Ovary (tissue), 9 donors: ENCODE data around the gene CXCL16. TPM values are rescaled to one million over a fixed set of nuclear protein-coding genes. Genes with fewer than 3 reads are reported as not detected.

Source experiments
- DNase-seq, 5 donors: peaks; one replicate each; pipeline ENCODE4 v3.0.0-alpha.2; 2019 to 2020
- H3K27ac ChIP-seq, 2 donors: fragments of 200-600 bp; one replicate each; pipeline versions ENCODE4 v1.5.1 to v1.8.0; 2019 to 2022
- H3K27me3 ChIP-seq: fragments of 200-600 bp; one replicate; pipeline ENCODE4 v1.8.0; 2022
- H3K36me3 ChIP-seq: fragments of 200-600 bp; sonication (generic); one replicate; pipeline ENCODE4 v1.5.1; 2019
- H3K4me1 ChIP-seq: one replicate; pipeline ENCODE4 v1.8.1; 2013; ENCODE audit warnings: mild to moderate bottlenecking, moderate library complexity; ENCODE audit not compliant: insufficient read depth
- H3K4me3 ChIP-seq: fragments of 200-600 bp; sonication (generic); one replicate; pipeline ENCODE4 v1.5.1; 2017
- H3K9me3 ChIP-seq, 2 donors: fragments of 200-600 bp in 1 of 2; sonication (generic) in 1 of 2; one replicate each; pipeline versions ENCODE4 v1.5.1 to v1.8.1; 2013 to 2019; ENCODE audit warnings: mild to moderate bottlenecking in 1 of 2, moderate library complexity in 1 of 2
- CTCF ChIP-seq, 3 donors: fragments of 450-650 bp in 2 of 3; fragments of 200-600 bp in 1 of 3; IDR thresholded peaks; one replicate each; pipeline versions ENCODE4 v1.5.1 to v1.8.0; 2016 to 2022; ENCODE audit warnings: antibody characterized with exemption in 3 of 3, mild to moderate bottlenecking in 1 of 3
- EP300 ChIP-seq: sonication (generic); formaldehyde crosslinking; IDR thresholded peaks from one replicate; pipeline ENCODE4 v1.6.1; 2017; ENCODE audit warnings: antibody characterized with exemption
- POLR2A ChIP-seq: fragments of 450-650 bp; IDR thresholded peaks from one replicate; pipeline ENCODE4 v1.6.1; 2017; ENCODE audit warnings: antibody characterized with exemption, mild to moderate bottlenecking, moderate library complexity
- WGBS, 3 donors: extraction: QIAGEN DNeasy Blood & Tissue Kit in 1 of 3; methylation state at CpG; one replicate each; pipeline versions ENCODE4 v1.1.5 to v1.1.7; 2013 to 2017; 5-methylcytosine and 5-hydroxymethylcytosine counted together
- intact Hi-C, 4 donors: fragments of 100-400 bp; cut with DNase I; formaldehyde crosslinking; loops; one replicate each; pipeline versions ENCODE4 v1.11.0 to v1.15.1; 2022 to 2023
- polyA plus RNA-seq, 2 donors: library from polyadenylated mRNA; stranded (reverse); fragments of 200-250 nt in 1 of 2; fragments of 350-450 nt in 1 of 2; fragmentation: Illumina TruSeq in 1 of 2; extraction: RNeasy Lipid Tissue Mini Kit (QIAGEN cat#74804) in 1 of 2; gene quantifications; one replicate each; pipeline ENCODE4 v1.2.3, GENCODE V29; 2013 to 2014
- total RNA-seq, 7 donors: library from RNA; depleted of rRNA in 2 of 7; stranded (reverse); fragments of >200 nt in 2 of 7; fragmentation: NEBNext Ultra II Directional in 3 of 7; extraction: Animal tissue kit (Norgen Biotek cat#: 25700) in 3 of 7; gene quantifications; one replicate each; pipeline versions ENCODE4 v1.1.0 to v1.2.4, GENCODE V29; 2016 to 2023
- donor health status: DM: no; HTN: no; CAD: no; lungs with moderate emphysema.
- donor health status: DM: no; HTN: no; CAD: no.
- donor health status: Bipolar disorder and iron deficiency.
- donor health status: DM: yes; HTN: yes; CAD: no.
- donor health status: DM: no; HTN: no; CAD: no.
- donor health status: DM: yes; HTN: yes; CAD: no.

The CXCL16 gene
- total and polyA plus RNA-seq, 9 donors: 5.8 to 41.6 (median 16.8) TPM

GRCh38 chr17:4750606-4751005, 10.9 kb upstream of the CXCL16 start:
- Histone ChIP-seq H3K27ac (no peak overlapping the region), H3K36me3 (no peaks in the 10 kb centered on the region), H3K27me3 (no peaks in the 10 kb centered on the region), H3K4me3 (no peak overlapping the region), H3K4me1 (no peaks in the 10 kb centered on the region), H3K9me3 (no peaks in the 10 kb centered on the region)
- WGBS, 3 donors: 30 to 38% (median 34%) methylated on average over 3 of the region's 3 CpGs
- intact Hi-C loops: no loop called here
- no peak for DNase-seq
- no peak for TF ChIP-seq POLR2A
- no peak for TF ChIP-seq CTCF (IDR thresholded peaks at IDR 0.05)
- no peak for TF ChIP-seq EP300

- Histone ChIP-seq H3K27ac (no peak overlapping the region), H3K36me3 (no peaks in the 10 kb centered on the region), H3K27me3 (no peaks in the 10 kb centered on the region), H3K9me3 (no peaks in the 10 kb centered on the region), H3K4me1 (no peaks in the 10 kb centered on the region), H3K4me3 (no peak overlapping the region)
- TF ChIP-seq POLR2A (no peak), EP300 (no peak), CTCF (IDR thresholded peaks at IDR 0.05) (no peak)
- no peak for DNase-seq
- WGBS, 3 donors: 37 to 49% (median 44%) methylated on average over 4 of the region's 4 CpGs
- intact Hi-C loops: no loop called here
These were observed 9.0 kb upstream of the CXCL16 start for GRCh38 chr17:4748686-4749085.

GRCh38 chr17:4747847-4748246, 8.1 kb upstream of the CXCL16 start:
- H3K36me3 ChIP-seq: no peaks in the 10 kb centered on the region
- no peaks in the 10 kb centered on the region for H3K4me1 ChIP-seq
- no peak for DNase-seq
- no peaks in the 10 kb centered on the region for H3K9me3 ChIP-seq
- no peak overlapping the region for H3K4me3 ChIP-seq
- H3K27me3 ChIP-seq: no peaks in the 10 kb centered on the region
- TF ChIP-seq CTCF (IDR thresholded peaks at IDR 0.05) (no peak), POLR2A (no peak), EP300 (no peak)
- no peak overlapping the region for H3K27ac ChIP-seq
- 46 to 53% (median 46%) methylated on average over 5 of the region's 5 CpGs for WGBS, 3 donors
- intact Hi-C loops: no loop called here

GRCh38 chr17:4744999-4745969, 5.6 kb upstream of the CXCL16 start:
- Histone ChIP-seq H3K27ac (no peak overlapping the region), H3K4me3 (no peak overlapping the region), H3K9me3 (no peaks in the 10 kb centered on the region), H3K36me3 (no peaks in the 10 kb centered on the region), H3K4me1 (no peaks in the 10 kb centered on the region), H3K27me3 (no peaks in the 10 kb centered on the region)
- TF ChIP-seq POLR2A: no peak
- no peak for TF ChIP-seq EP300
- TF ChIP-seq CTCF (IDR thresholded peaks at IDR 0.05): no peak
- DNase-seq: no peak
- 6 to 8% (median 6%) methylated on average over 45 to 51 of the region's 51 CpGs for WGBS, 3 donors
- intact Hi-C loops: no loop called here
